B cell (primary cell): Measurements from ENCODE around the gene DENND1A. TPM values are rescaled to one million over a fixed set of nuclear protein-coding genes. Genes with fewer than 3 reads are reported as not detected.
"Not testable (repeated sequence)": the region's sequence is repeated elsewhere in the genome, so short reads cannot be mapped to it uniquely, and the experiment has no call there.

ENCODE experiments used
- ATAC-seq: fragments of 200-7000 bp; cut with Tn5 transposase; one replicate; pipeline ENCODE4 v1.10.0; 2021; ENCODE audit warnings: low read depth, mild to moderate bottlenecking, moderate number of reproducible peaks, moderate library complexity
- CTCF ChIA-PET: fragments of 350-600 bp; sonication (Branson Sonifier 250); formaldehyde crosslinking; loops from one replicate; lab custom pipeline; 2021; ENCODE audit warnings: antibody characterized with exemption, inconsistent platforms; lab: Charles Lee
- POLR2A ChIA-PET: fragments of 350-600 bp; sonication (Branson Sonifier 250); formaldehyde crosslinking; loops from one replicate; lab custom pipeline; 2021; ENCODE audit warnings: antibody characterized with exemption; lab: Charles Lee
- DNase-seq: peaks from one replicate; pipeline ENCODE4 v3.0.0; 2013
- H2AFZ ChIP-seq: 2 replicates; pipeline ENCODE4 v1.6.1; 2012; ENCODE audit warnings: mild to moderate bottlenecking, low read depth, low read length; ENCODE audit not compliant: insufficient read depth, poor library complexity, severe bottlenecking
- H3K27ac ChIP-seq, 2 donors: 1 replicate in 1 of 2; 2 replicates in 1 of 2; pipeline ENCODE4 v1.5.1; 2012 to 2013; ENCODE audit warnings: low read length in 2 of 2, mild to moderate bottlenecking in 2 of 2, moderate library complexity in 1 of 2
- H3K27me3 ChIP-seq, 4 experiments: fragments of 200-600 bp in 1 of 4; sonication (generic) in 1 of 4; replicated peaks in 1 of 4; 1 replicate in 2 of 4; 2 replicates in 2 of 4; pipeline versions ENCODE4 v1.6.1 to v1.7.0; 2013 to 2016; ENCODE audit warnings: low read length in 3 of 4, mild to moderate bottlenecking in 2 of 4, mixed read lengths in 1 of 4, moderate library complexity in 1 of 4; ENCODE audit not compliant: insufficient read depth in 4 of 4, control insufficient read depth in 3 of 4; ENCODE audit errors: control extremely low read depth in 1 of 4
- H3K36me3 ChIP-seq, 2 experiments: replicated peaks in 1 of 2; 1 replicate in 1 of 2; 2 replicates in 1 of 2; pipeline versions ENCODE4 v1.6.1 to v1.7.1; 2013; ENCODE audit warnings: low read length in 1 of 2; ENCODE audit not compliant: insufficient read depth in 2 of 2, control insufficient read depth in 1 of 2; ENCODE audit errors: control extremely low read depth in 1 of 2, extremely low read depth in 1 of 2
- H3K4me1 ChIP-seq, 2 donors: fragments of 200-600 bp in 1 of 2; sonication (generic) in 1 of 2; 1 replicate in 1 of 2; 2 replicates in 1 of 2; pipeline versions ENCODE4 v1.5.1 to v1.6.1; 2013 to 2017; ENCODE audit warnings: low read length in 2 of 2; ENCODE audit not compliant: control insufficient read depth in 2 of 2, insufficient read depth in 2 of 2
- H3K4me2 ChIP-seq: replicated peaks from 2 replicates; pipeline ENCODE3; 2012; ENCODE audit warnings: mild to moderate bottlenecking, low read depth, low read length; ENCODE audit not compliant: poor library complexity, severe bottlenecking
- H3K4me3 ChIP-seq, 5 experiments: fragments of 200-600 bp in 1 of 5; sonication (generic) in 1 of 5; 1 replicate in 3 of 5; 2 replicates in 2 of 5; pipeline versions ENCODE4 v1.5.1 to v1.7.0; 2011 to 2016; ENCODE audit warnings: low read length in 4 of 5, mild to moderate bottlenecking in 4 of 5, low read depth in 2 of 5, control low read depth in 1 of 5, moderate library complexity in 1 of 5; ENCODE audit not compliant: insufficient read depth in 1 of 5; ENCODE audit errors: control extremely low read depth in 1 of 5, extremely low read depth in 1 of 5
- H3K79me2 ChIP-seq: fragments of 200-600 bp; sonication (generic); one replicate; pipeline ENCODE4 v1.6.0; 2016; ENCODE audit warnings: low read length; ENCODE audit not compliant: control insufficient read depth, insufficient read depth
- H3K9ac ChIP-seq: fragments of 200-600 bp; sonication (generic); 2 replicates; pipeline ENCODE4 v1.6.1; 2017; ENCODE audit warnings: mild to moderate bottlenecking, low read length, moderate library complexity
- H3K9me3 ChIP-seq, 3 donors: one replicate each; pipeline versions ENCODE4 v1.6.1 to v1.7.1; 2013; ENCODE audit warnings: low read length in 2 of 3; ENCODE audit not compliant: control insufficient read depth in 2 of 3, insufficient read depth in 1 of 3; ENCODE audit errors: control extremely low read depth in 1 of 3
- H4K20me1 ChIP-seq: 2 replicates; pipeline ENCODE4 v1.6.0; 2012; ENCODE audit warnings: mild to moderate bottlenecking, low read length; ENCODE audit not compliant: insufficient read depth, control insufficient read depth, poor library complexity, severe bottlenecking
- H3K27ac Mint-ChIP-seq: one replicate; pipeline ENCODE4 v1.8.0; 2021; ENCODE audit warnings: mixed read lengths
- H3K27me3 Mint-ChIP-seq: one replicate; pipeline ENCODE4 v1.8.0; 2021; ENCODE audit warnings: mixed read lengths
- H3K4me1 Mint-ChIP-seq: one replicate; pipeline ENCODE4 v1.8.0; 2021; ENCODE audit warnings: mixed read lengths
- H3K4me3 Mint-ChIP-seq: one replicate; pipeline ENCODE4 v1.8.0; 2021; ENCODE audit warnings: mixed read lengths
- H3K9me3 Mint-ChIP-seq: one replicate; pipeline ENCODE4 v1.8.0; 2022; ENCODE audit warnings: mixed read lengths; ENCODE audit not compliant: insufficient read depth
- EZH2 ChIP-seq: IDR thresholded peaks from 2 replicates; pipeline ENCODE4 v1.6.1; 2012; ENCODE audit warnings: borderline replicate concordance, low read depth, mild to moderate bottlenecking, moderate library complexity, low read length; ENCODE audit not compliant: insufficient read depth, poor library complexity, severe bottlenecking
- WGBS: methylation state at CpG from one replicate; pipeline ENCODE4 v1.1.5; 2013; ENCODE audit warnings: missing lambda C conversion rate; ENCODE audit not compliant: insufficient coverage; 5-methylcytosine and 5-hydroxymethylcytosine counted together
- intact Hi-C: fragments of 100-400 bp; cut with micrococcal nuclease; formaldehyde crosslinking; loops from one replicate; pipeline ENCODE4 v1.10.0; 2022
- polyA plus RNA-seq: library from polyadenylated mRNA; depleted of rRNA; stranded (reverse); fragments of >200 nt; gene quantifications from 2 replicates; pipeline ENCODE4 v1.2.3, GENCODE V29; 2012
- total RNA-seq, 2 donors: library from RNA; stranded (reverse); fragments of 120-200 nt in 1 of 2; gene quantifications; 1 replicate in 1 of 2; 2 replicates in 1 of 2; pipeline versions ENCODE4 v1.2.3 to v1.2.4, GENCODE V29; 2013 to 2022
- TF ChIP-seq, protein P1 (sequence below): fragments of 200-600 bp; IDR thresholded peaks from one replicate; pipeline ENCODE4 v1.8.0; 2022; ENCODE audit warnings: antibody characterized with exemption, mild to moderate bottlenecking

Gene DENND1A
- total and polyA plus RNA-seq, 2 donors (not counting 1 experiment from before 2014, with no cell fraction given): 10.8 to 26.0 TPM

GRCh38 chr9:123938401-123938800 is 8.5 kb upstream of the DENND1A start:
- ChIA-PET CTCF (no interaction called here), POLR2A (no interaction called here)
- Histone ChIP-seq H3K4me3 (no peak overlapping the region), H3K4me2 (no peak overlapping the region), H3K27me3 (peaks cover 0 to 5% (median 1%) of the 10 kb centered on the region in 4 experiments), H2AFZ (no peak overlapping the region), H3K9ac (no peak overlapping the region), H3K27ac (no peak overlapping the region), H4K20me1 (no peaks in the 10 kb centered on the region), H3K4me1 (no peaks in the 10 kb centered on the region), H3K79me2 (no peaks in the 10 kb centered on the region), H3K36me3 (no peaks in the 10 kb centered on the region), H3K9me3 (peaks cover 2 to 7% (median 4%) of the 10 kb centered on the region in 3 donors)
- DNase-seq (no peak), ATAC-seq (no peak)
- H3K9me3 Mint-ChIP-seq: peaks cover 4% of the 10 kb centered on the region
- no peaks in the 10 kb centered on the region for H3K4me1 Mint-ChIP-seq
- H3K4me3 Mint-ChIP-seq: no peak overlapping the region
- H3K27ac Mint-ChIP-seq: no peak overlapping the region
- intact Hi-C loops: no loop called here
- 90% methylated on average over 4 of the region's 5 CpGs for WGBS
- H3K27me3 Mint-ChIP-seq: peaks cover 31% of the 10 kb centered on the region
- TF ChIP-seq, protein P1, sequence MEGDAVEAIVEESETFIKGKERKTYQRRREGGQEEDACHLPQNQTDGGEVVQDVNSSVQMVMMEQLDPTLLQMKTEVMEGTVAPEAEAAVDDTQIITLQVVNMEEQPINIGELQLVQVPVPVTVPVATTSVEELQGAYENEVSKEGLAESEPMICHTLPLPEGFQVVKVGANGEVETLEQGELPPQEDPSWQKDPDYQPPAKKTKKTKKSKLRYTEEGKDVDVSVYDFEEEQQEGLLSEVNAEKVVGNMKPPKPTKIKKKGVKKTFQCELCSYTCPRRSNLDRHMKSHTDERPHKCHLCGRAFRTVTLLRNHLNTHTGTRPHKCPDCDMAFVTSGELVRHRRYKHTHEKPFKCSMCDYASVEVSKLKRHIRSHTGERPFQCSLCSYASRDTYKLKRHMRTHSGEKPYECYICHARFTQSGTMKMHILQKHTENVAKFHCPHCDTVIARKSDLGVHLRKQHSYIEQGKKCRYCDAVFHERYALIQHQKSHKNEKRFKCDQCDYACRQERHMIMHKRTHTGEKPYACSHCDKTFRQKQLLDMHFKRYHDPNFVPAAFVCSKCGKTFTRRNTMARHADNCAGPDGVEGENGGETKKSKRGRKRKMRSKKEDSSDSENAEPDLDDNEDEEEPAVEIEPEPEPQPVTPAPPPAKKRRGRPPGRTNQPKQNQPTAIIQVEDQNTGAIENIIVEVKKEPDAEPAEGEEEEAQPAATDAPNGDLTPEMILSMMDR: no peak
- no peak for TF ChIP-seq EZH2

GRCh38 chr9:123936575-123936974 is 6.6 kb upstream of the DENND1A start:
- H3K4me3 ChIP-seq, H3K4me2 ChIP-seq, H3K27ac ChIP-seq, H3K79me2 ChIP-seq, H4K20me1 ChIP-seq, ATAC-seq, H2AFZ ChIP-seq, DNase-seq, H3K4me3 Mint-ChIP-seq, intact Hi-C loops, CTCF ChIA-PET, H3K9me3 Mint-ChIP-seq, POLR2A ChIA-PET, H3K4me1 Mint-ChIP-seq, H3K27ac Mint-ChIP-seq, H3K4me1 ChIP-seq, H3K9me3 ChIP-seq, H3K9ac ChIP-seq, H3K36me3 ChIP-seq, H3K27me3 ChIP-seq: not testable (repeated sequence)
- WGBS: no CpG with 5 or more reads among the region's 3 CpGs
- H3K27me3 Mint-ChIP-seq: peaks cover 32% of the 10 kb centered on the region
